ENCODE measurements around the gene TRIM62.

DNA sequence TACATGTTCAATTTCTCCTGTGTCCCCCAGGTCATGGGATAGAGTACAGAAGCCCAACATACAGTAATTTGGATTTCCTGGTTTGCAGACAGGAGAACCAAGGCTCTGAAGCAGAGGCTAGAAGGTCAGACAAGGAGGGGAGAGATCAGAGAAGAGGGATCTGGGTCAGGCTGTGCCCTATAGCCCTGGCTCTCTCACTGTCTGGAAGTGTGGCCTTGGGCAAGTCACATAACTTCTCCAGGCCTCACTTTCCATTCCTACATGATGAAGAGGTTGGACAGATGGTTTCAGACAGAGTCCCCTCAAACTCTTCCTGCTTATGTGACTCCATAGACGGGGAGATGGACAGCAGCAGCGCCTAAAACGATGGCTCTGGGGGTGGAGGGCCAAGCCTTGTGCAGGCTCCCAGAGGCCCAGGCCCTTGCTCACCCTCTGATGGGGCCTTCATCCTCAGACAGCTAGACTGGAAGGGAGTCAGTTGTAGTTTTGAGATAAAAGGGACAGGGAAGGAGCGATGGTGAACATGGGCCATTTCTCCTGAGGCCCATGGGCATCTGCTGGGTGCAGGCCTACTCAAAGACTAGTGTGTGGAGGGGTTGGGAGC lies 2.9 kb downstream of the TRIM62 start:
- TF ChIP-seq EZH2 (IDR thresholded peaks at IDR 0.05; ENCODE audit: low read length) = no peak
- TF ChIP-seq, protein P1, sequence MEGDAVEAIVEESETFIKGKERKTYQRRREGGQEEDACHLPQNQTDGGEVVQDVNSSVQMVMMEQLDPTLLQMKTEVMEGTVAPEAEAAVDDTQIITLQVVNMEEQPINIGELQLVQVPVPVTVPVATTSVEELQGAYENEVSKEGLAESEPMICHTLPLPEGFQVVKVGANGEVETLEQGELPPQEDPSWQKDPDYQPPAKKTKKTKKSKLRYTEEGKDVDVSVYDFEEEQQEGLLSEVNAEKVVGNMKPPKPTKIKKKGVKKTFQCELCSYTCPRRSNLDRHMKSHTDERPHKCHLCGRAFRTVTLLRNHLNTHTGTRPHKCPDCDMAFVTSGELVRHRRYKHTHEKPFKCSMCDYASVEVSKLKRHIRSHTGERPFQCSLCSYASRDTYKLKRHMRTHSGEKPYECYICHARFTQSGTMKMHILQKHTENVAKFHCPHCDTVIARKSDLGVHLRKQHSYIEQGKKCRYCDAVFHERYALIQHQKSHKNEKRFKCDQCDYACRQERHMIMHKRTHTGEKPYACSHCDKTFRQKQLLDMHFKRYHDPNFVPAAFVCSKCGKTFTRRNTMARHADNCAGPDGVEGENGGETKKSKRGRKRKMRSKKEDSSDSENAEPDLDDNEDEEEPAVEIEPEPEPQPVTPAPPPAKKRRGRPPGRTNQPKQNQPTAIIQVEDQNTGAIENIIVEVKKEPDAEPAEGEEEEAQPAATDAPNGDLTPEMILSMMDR (optimal IDR thresholded peaks at IDR 0.05 in 1 of 3, IDR thresholded peaks at IDR 0.05 in 1 of 3, conservative IDR thresholded peaks at IDR 0.05 in 1 of 3; ENCODE audit: extremely low read depth in 1 of 3, insufficient read depth in 2 of 3, low read length in 3 of 3) = no peak
